HepG2 (cell line): ENCODE results near the gene IGFALS. TPM values are rescaled to one million over a fixed set of nuclear protein-coding genes. Genes with fewer than 3 reads are reported as not detected.

Experiments used
- CAMTA2 ChIP-seq: sonication (generic); formaldehyde crosslinking; IDR thresholded peaks from 2 replicates; pipeline ENCODE4 v1.4.0; 2020; ENCODE audit warnings: mild to moderate bottlenecking, missing genetic modification reagents, borderline replicate concordance
- FOXK2 ChIP-seq: fragments of 450-650 bp; IDR thresholded peaks from 2 replicates; pipeline ENCODE4 v1.6.1; 2016
- JUN ChIP-seq: sonication (generic); formaldehyde crosslinking; IDR thresholded peaks from 2 replicates; pipeline ENCODE4 v1.4.0; 2020; ENCODE audit warnings: mild to moderate bottlenecking, missing genetic modification reagents
- KMT2A ChIP-seq: sonication (generic); formaldehyde crosslinking; IDR thresholded peaks from 2 replicates; pipeline ENCODE4 v1.4.0; 2020; ENCODE audit warnings: missing genetic modification reagents
- MTA3 ChIP-seq: sonication (generic); formaldehyde crosslinking; IDR thresholded peaks from 2 replicates; pipeline ENCODE4 v1.4.0; 2020; ENCODE audit warnings: missing genetic modification reagents
- MYNN ChIP-seq: sonication (generic); formaldehyde crosslinking; IDR thresholded peaks from 2 replicates; pipeline ENCODE4 v1.4.0; 2020; ENCODE audit warnings: mild to moderate bottlenecking, low read depth, missing genetic modification reagents
- SRY ChIP-seq: sonication (generic); formaldehyde crosslinking; IDR thresholded peaks from 2 replicates; pipeline ENCODE4 v1.8.0; 2022; ENCODE audit warnings: mild to moderate bottlenecking, missing genetic modification reagents
- TEAD3 ChIP-seq: optimal IDR thresholded peaks from 2 replicates; pipeline ENCODE3; 2016; ENCODE audit warnings: borderline replicate concordance
- TGIF2 ChIP-seq: IDR thresholded peaks from 2 replicates; pipeline ENCODE4 v1.6.1; 2016; ENCODE audit warnings: control low read depth, missing compliant biosample characterization
- TOE1 ChIP-seq: sonication (generic); formaldehyde crosslinking; IDR thresholded peaks from 2 replicates; pipeline ENCODE4 v1.4.0; 2020; ENCODE audit warnings: mild to moderate bottlenecking, missing genetic modification reagents
- ZFX ChIP-seq: sonication (generic); formaldehyde crosslinking; IDR thresholded peaks from 2 replicates; pipeline ENCODE4 v1.4.0; 2020; ENCODE audit warnings: mild to moderate bottlenecking, low read depth, missing genetic modification reagents, moderate library complexity
- ZNF10 ChIP-seq: sonication (generic); formaldehyde crosslinking; IDR thresholded peaks from 2 replicates; pipeline ENCODE4 v1.4.0; 2020; ENCODE audit warnings: mild to moderate bottlenecking, low read depth, missing genetic modification reagents, borderline replicate concordance
- ZNF253 ChIP-seq: sonication (generic); formaldehyde crosslinking; IDR thresholded peaks from 2 replicates; pipeline ENCODE4 v1.8.0; 2022; ENCODE audit warnings: mild to moderate bottlenecking, missing genetic modification reagents, borderline replicate concordance
- ZNF331 ChIP-seq: sonication (generic); formaldehyde crosslinking; IDR thresholded peaks from 2 replicates; pipeline ENCODE4 v1.4.0; 2020; ENCODE audit warnings: missing genetic modification reagents
- ZSCAN29 ChIP-seq: sonication (generic); formaldehyde crosslinking; conservative IDR thresholded peaks from 2 replicates; pipeline ENCODE4 v1.4.0; 2020; ENCODE audit warnings: mild to moderate bottlenecking, missing genetic modification reagents
- polyA plus RNA-seq, 8 experiments: library from polyadenylated mRNA; depleted of rRNA in 3 of 8; stranded (reverse) in 7 of 8; unstranded in 1 of 8; fragments of >200 nt; fragmentation: Illumina TruSeq in 4 of 8; extraction: Trizol in 4 of 8; gene quantifications; 2 replicates each; pipeline versions ENCODE4 v1.2.1 to v1.2.3, GENCODE V29; 2011 to 2016; ENCODE audit warnings: low read depth in 4 of 8, missing spikeins in 1 of 8, mixed read lengths in 1 of 8; ENCODE audit not compliant: insufficient read depth in 1 of 8
- total RNA-seq, 5 experiments: library from RNA; depleted of rRNA; stranded (reverse); fragments of >200 nt; fragmentation: Illumina TruSeq; extraction: Trizol; gene quantifications; 2 replicates each; pipeline ENCODE4 v1.2.3, GENCODE V29; 2016; ENCODE audit warnings: low read depth in 1 of 5
- TF ChIP-seq, protein P1 (sequence below): sonication (generic); formaldehyde crosslinking; IDR thresholded peaks from 2 replicates; pipeline ENCODE4 v1.4.0; 2020; ENCODE audit warnings: missing genetic modification reagents, borderline replicate concordance
- TF ChIP-seq, protein P2 (sequence below): sonication (generic); formaldehyde crosslinking; IDR thresholded peaks from 2 replicates; pipeline ENCODE4 v1.4.0; 2020; ENCODE audit warnings: missing genetic modification reagents
- TF ChIP-seq, protein P3 (sequence below): IDR thresholded peaks from 2 replicates; pipeline ENCODE4 v1.6.1; 2016; ENCODE audit warnings: missing biosample characterization, missing genetic modification reagents, low read depth
- TF ChIP-seq, protein P4 (sequence below): sonication (generic); formaldehyde crosslinking; IDR thresholded peaks from 2 replicates; pipeline ENCODE4 v1.8.0; 2022; ENCODE audit warnings: missing genetic modification reagents, mild to moderate bottlenecking, moderate library complexity, borderline replicate concordance
- TF ChIP-seq, protein P5 (sequence below): IDR thresholded peaks from 2 replicates; pipeline ENCODE4 v1.6.1; 2016
- TF ChIP-seq, protein P6 (sequence below): sonication (generic); formaldehyde crosslinking; IDR thresholded peaks from 2 replicates; pipeline ENCODE4 v1.5.1; 2020; ENCODE audit warnings: missing genetic modification reagents, mild to moderate bottlenecking, borderline replicate concordance

Gene IGFALS
- total and polyA plus RNA-seq, 2 of the 13 experiments (the other 11 are each of a cell fraction or from before 2014, with no cell fraction given), result 0.34 to 2.4 TPM

DNA sequence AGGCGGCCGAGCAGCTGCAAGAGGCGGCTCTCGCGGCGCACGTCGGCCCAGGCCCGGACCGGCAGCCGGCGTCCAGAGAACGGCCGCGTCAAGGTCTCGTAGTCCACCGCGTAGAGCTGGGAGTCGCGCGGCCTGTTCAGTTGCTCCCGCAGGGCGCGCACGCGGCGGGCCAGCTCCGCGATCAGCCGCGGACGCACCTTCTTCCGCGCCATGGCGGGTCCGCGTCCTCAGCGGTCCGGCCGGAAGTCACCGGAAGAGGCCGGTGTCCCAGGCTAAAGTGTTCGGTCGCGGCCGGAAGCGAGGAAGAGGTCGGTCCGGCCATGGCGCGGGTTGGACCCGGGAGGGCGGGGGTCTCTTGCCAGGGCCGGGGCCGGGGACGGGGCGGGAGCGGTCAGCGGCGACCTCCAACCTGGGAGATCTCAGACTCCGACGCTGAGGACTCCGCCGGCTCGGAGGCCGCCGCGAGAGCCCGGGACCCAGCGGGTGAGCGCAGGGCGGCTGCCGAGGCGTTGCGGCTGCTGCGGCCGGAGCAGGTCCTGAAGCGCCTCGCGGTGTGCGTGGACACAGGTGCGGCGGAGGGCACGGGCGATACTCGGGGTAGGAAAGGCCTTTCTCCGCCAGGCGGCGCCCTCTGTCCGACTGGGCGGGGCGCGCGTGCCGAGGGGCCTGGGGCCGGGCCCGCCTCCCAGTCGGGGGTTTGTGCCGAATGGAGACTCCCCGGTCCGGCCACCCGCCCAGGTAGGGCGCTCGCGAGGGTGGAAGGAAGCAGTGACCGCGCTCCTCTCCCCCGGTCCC, 20.4 kb downstream of the IGFALS start, which contains the start of gene MRPS34 (continued):
- TF ChIP-seq, protein P1, sequence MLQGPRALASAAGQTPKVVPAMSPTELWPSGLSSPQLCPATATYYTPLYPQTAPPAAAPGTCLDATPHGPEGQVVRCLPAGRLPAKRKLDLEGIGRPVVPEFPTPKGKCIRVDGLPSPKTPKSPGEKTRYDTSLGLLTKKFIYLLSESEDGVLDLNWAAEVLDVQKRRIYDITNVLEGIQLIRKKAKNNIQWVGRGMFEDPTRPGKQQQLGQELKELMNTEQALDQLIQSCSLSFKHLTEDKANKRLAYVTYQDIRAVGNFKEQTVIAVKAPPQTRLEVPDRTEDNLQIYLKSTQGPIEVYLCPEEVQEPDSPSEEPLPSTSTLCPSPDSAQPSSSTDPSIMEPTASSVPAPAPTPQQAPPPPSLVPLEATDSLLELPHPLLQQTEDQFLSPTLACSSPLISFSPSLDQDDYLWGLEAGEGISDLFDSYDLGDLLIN (CRISPR knock-in tag), result peak; percentile 65; the same call in 1 of the 2 replicates
- TF ChIP-seq TOE1 (CRISPR knock-in tag), result no peak
- TF ChIP-seq MYNN (CRISPR knock-in tag), result peak; percentile 24; the same call in 1 of the 2 replicates
- TF ChIP-seq TEAD3 (CRISPR knock-in tag), result peak; percentile 67
- TF ChIP-seq ZSCAN29 (CRISPR knock-in tag), result peak; percentile 81
- TF ChIP-seq KMT2A (CRISPR knock-in tag), result peak; percentile 96
- TF ChIP-seq ZNF331 (CRISPR knock-in tag), result peak; percentile 36; the same call in 1 of the 2 replicates
- TF ChIP-seq, protein P2, sequence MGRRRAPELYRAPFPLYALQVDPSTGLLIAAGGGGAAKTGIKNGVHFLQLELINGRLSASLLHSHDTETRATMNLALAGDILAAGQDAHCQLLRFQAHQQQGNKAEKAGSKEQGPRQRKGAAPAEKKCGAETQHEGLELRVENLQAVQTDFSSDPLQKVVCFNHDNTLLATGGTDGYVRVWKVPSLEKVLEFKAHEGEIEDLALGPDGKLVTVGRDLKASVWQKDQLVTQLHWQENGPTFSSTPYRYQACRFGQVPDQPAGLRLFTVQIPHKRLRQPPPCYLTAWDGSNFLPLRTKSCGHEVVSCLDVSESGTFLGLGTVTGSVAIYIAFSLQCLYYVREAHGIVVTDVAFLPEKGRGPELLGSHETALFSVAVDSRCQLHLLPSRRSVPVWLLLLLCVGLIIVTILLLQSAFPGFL (CRISPR knock-in tag), result no peak
- peak; percentile 85; the same call in 1 of the 2 replicates for TF ChIP-seq ZNF253 (CRISPR knock-in tag)
- TF ChIP-seq, protein P3, sequence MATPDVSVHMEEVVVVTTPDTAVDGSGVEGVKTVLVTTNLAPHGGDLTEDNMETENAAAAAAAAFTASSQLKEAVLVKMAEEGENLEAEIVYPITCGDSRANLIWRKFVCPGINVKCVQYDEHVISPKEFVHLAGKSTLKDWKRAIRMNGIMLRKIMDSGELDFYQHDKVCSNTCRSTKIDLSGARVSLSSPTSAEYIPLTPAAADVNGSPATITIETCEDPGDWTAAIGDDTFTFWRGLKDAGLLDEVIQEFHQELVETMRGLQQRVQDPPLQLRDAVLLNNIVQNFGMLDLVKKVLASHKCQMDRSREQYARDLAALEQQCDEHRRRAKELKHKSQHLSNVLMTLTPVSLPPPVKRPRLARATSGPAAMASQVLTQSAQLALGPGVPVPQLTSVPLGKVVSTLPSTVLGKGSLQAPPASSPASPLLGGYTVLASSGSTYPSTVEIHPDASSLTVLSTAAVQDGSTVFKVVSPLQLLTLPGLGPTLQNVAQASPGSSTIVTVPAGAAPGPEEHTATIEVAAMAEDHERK (CRISPR knock-in tag), result no peak; the same call in 1 of the 2 replicates
- TF ChIP-seq ZNF10 (CRISPR knock-in tag), result no peak
- TF ChIP-seq, protein P4, sequence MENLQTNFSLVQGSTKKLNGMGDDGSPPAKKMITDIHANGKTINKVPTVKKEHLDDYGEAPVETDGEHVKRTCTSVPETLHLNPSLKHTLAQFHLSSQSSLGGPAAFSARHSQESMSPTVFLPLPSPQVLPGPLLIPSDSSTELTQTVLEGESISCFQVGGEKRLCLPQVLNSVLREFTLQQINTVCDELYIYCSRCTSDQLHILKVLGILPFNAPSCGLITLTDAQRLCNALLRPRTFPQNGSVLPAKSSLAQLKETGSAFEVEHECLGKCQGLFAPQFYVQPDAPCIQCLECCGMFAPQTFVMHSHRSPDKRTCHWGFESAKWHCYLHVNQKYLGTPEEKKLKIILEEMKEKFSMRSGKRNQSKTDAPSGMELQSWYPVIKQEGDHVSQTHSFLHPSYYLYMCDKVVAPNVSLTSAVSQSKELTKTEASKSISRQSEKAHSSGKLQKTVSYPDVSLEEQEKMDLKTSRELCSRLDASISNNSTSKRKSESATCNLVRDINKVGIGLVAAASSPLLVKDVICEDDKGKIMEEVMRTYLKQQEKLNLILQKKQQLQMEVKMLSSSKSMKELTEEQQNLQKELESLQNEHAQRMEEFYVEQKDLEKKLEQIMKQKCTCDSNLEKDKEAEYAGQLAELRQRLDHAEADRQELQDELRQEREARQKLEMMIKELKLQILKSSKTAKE (CRISPR knock-in tag), result peak; percentile 71; the same call in 1 of the 2 replicates
- TF ChIP-seq ZFX, result peak; percentile 95
- no peak for TF ChIP-seq CAMTA2 (CRISPR knock-in tag)
- TF ChIP-seq, protein P5, sequence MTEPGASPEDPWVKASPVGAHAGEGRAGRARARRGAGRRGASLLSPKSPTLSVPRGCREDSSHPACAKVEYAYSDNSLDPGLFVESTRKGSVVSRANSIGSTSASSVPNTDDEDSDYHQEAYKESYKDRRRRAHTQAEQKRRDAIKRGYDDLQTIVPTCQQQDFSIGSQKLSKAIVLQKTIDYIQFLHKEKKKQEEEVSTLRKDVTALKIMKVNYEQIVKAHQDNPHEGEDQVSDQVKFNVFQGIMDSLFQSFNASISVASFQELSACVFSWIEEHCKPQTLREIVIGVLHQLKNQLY (CRISPR knock-in tag), result peak; percentile 40; the same call in 1 of the 2 replicates
- TF ChIP-seq SRY (CRISPR knock-in tag), result no peak; the same call in 1 of the 2 replicates
- peak; percentile 74 for TF ChIP-seq TGIF2
- 0 out of 2 replicates have a peak, but pooled peaks have one; percentile 41 for TF ChIP-seq JUN (CRISPR knock-in tag)
- no peak for TF ChIP-seq FOXK2
- TF ChIP-seq MTA3 (CRISPR knock-in tag), result no peak
- TF ChIP-seq, protein P6, sequence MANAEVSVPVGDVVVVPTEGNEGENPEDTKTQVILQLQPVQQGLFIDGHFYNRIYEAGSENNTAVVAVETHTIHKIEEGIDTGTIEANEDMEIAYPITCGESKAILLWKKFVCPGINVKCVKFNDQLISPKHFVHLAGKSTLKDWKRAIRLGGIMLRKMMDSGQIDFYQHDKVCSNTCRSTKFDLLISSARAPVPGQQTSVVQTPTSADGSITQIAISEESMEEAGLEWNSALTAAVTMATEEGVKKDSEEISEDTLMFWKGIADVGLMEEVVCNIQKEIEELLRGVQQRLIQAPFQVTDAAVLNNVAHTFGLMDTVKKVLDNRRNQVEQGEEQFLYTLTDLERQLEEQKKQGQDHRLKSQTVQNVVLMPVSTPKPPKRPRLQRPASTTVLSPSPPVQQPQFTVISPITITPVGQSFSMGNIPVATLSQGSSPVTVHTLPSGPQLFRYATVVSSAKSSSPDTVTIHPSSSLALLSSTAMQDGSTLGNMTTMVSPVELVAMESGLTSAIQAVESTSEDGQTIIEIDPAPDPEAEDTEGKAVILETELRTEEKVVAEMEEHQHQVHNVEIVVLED, result peak; percentile 70; the same call in 1 of the 2 replicates
